GM04503 (cell line): Measurements from ENCODE around the gene DRGX.

Experiments
- DNase-seq: peaks from one replicate; pipeline ENCODE4 v3.0.0-alpha.2; 2012; ENCODE audit warnings: low read depth

DRGX gene

DNA sequence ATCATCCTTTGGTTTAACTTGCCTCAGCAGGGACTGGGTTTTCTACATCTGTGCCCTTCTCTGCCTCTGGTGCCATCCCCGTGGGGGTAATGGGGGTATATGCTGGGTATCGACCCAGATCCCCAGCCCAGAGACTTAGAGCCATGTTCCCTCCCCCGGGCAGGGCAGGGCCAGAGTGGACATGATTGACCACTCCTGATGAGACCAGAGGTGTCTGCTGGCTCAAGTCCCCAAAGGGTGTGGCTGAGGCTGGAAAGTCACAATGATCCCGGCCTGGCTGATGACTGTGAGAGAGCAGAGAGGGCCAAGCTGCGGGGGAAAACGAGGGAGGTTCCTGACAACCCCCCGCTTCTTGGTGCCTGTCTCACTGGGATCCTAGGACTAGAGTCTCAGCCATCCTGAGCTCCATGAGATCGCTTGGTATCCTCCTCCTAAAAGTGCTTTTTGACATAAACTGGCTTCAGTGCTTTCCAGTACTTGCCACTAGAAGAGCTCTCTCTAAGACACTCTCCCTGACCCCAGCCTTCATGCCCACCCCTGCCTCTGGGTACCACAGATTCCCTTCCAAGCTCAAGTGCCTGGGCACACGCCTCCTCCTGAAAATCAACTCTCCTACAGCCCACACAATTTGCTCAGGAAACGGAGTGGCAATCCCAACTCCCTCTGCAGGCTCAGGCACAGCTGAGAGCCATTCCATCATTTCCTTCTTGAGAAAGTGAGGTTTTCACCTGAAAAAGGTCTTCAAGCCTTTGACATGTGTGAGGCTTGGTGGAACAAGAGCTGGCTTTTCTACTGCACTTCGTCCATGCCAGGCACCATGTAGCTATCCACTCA, 33.9 kb downstream of the DRGX start:
- no peak for DNase-seq

DNA sequence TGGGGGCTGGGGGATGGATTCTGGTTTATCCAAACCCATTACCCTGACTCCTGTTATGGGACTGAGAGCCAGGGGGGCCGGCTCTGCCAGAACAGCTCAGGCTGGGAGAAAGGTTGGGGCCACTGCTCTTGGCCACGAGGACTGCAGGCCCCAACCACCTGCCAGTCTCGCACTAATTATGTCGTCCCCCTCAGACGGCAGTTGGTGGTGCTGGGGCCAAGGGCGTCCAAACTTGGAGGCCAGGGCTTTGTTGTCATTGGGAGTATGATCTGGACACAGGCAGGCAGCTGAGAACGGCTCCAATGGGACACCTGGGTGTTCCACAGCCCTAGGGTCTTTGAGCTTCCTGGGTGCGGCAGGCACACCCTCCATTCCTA, 34.7 kb downstream of the DRGX start:
- DNase-seq = no peak

DNA sequence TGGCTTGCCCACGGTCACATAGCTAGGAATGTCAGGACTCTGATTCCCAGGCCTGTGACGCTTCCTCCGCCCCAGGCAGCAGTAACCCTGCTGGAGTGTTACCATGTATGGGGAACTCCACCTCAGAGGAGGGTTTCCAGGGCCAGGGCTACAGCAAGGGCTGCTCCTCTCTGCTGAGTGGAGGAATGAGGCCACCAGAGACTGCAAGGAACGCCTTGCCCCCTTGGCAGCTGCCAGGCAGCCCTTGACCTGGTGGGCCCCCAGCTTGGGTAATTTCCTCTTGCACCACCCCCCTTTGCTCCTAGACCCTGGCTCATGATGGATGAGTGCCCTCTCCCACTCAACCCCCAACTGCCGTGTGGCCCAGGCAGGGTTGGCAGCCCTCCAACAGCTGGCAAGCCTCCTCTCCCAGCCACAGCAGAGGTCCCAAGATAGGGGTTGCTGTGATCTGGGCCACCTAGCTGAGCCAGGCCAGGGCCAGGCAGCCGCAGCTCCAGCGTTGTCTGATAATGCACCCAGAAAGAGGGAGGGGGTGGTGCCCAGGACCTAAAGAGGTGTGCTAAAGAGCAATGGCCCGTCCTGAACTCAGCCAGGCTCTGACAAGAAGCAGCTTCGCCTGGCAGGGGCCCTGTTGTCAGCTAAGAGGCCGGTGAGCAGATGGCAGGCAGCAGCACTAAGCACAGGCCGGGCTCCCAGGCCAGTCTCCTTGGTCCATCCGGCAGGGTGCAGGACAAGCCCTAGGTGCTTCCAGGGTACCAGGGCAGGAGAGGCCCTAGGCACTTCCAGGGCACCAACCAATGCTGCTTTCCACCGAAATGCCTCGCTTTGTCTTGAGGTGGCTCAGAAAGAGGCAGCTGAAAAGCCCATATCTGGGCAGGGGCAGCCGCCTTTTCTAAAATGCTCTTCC, 35.4 kb downstream of the DRGX start:
- DNase-seq = no peak

DNA sequence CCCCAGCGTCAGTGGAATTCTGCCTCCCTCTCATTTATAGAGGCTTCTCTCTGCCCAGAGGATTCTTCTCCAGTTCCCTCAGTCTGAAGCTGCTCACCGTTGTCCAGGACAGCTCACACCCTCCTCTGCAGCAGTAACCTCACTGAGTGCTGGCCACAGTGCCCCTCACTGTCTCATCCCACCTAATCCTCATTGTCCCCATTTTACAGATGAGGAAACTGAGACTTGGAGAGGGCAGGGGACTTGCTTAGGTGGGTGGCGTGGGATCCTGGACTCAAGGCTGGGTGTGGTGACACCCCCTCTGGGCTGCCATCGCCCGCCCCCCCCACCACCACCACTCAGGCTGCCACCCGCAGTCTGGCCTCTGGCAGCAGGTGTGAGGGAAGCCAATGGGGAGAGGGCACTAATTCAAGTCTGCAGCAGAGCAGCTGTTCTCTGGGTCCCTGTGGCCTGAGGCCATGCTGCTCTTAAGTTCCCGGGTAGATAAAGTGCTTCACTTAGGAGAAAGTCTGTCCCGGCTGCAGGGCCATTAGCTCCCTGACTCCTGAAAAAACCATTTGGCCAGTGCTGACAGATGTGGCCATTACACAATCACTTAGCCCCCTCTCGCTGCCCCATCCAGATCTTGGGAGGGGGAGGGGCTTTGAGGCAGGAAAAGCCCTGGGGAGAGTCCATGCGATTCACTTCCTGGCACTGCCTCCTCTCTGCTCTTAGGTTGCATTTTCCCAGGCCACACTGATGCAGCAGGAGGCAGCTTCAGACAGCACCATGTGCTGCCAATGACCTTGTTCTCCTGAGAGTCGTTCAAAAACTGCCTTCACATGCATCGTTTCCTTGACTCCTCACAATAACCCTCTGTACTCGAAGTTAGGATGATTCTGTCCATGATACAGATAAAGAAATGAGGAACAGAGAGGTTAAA, 36.3 kb downstream of the DRGX start:
- DNase-seq = no peak

DNA sequence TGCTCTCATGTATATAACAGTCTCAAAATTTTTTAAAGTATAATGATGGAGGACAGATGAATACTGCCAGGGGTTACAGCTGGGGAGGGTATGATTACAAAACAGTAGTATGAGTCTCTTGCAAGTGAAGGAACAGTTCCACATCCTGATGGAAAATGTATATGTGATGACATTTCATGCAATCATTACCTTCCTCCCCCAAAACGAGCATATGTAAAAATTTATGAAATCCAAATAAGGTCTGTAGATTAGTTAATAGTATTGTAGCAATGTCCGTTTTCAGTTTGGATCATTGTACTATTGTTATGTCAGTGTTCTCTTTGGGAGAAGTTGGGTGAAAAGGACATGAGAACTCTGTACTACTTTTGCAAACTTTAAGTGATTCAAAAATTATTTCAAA, 38.0 kb downstream of the DRGX start:
- no peak for DNase-seq

DNA sequence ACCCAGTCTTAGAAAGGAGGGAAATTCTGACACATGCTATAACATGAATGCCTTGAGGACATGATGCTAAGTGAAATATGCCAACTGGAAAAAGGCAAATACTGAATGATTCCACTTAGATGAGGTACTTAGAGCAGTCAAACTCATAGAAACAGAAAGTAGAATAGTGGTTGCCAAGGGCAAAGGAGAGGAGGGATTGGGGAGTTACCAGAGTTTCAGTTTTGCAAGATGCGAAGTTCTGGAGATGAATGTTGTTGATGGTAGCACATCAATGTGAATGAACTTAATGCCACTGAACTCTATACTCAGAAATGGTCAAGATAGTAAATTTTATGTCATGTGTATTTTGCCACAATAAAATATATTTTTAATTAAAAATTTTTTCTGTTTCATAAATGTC, 38.9 kb downstream of the DRGX start:
- DNase-seq = no peak

DNA sequence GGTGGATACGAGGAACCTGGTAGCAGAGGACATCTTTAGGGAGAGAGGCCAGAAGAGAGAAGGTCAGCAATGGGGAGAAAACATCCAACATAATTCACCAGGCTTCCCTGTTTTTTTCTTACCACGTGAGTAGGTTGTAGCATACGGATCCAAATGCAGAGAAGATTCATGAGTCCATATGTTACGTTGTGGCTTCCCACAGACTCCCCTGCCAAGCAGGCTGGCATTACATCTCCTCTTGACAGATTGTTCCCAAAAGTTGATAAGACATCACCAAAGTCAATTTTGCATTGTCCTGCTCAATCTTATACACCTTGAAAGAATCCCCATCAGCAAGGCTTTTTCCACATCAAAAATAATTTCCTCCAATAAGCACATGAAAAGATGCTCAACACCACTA, 39.7 kb downstream of the DRGX start:
- no peak for DNase-seq

DNA sequence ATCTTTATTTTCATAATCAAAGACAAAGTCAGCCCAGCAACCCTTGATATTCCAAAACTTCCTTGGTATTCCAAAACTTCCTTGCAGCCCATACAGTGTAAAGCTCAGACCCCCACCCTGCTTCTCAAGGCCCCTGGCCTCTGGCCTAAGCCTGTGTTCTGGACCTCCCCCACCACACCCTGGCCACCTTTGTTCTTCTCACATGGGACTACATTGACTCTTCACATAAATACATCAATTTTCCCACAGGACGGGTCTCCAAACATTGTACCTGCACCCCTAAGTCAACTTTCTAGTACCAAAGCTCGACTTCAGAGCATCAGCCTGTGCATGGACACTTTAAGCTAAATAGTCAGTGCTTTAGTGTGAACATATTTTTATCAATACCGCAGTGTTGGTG, 40.7 kb downstream of the DRGX start:
- no peak for DNase-seq

DNA sequence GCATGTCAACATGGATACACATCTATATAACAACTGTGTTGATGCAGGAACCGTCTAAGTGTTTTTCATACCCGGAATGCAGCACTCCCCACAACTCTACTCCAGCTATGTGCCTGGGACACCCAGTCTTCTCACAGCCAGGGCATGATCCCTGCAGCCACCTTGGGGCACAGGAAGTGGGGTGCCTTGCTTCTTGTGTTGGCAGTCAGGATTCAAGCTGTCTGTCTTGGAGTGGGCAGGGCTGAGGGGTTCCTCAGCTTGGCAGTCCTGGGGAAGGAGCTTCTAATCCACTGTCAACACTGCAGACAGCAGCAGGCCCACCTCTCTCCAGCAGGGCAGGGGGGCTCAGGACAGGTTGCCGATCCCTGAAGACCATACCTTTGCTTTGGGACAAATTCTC, 41.3 kb downstream of the DRGX start:
- DNase-seq = no peak

DNA sequence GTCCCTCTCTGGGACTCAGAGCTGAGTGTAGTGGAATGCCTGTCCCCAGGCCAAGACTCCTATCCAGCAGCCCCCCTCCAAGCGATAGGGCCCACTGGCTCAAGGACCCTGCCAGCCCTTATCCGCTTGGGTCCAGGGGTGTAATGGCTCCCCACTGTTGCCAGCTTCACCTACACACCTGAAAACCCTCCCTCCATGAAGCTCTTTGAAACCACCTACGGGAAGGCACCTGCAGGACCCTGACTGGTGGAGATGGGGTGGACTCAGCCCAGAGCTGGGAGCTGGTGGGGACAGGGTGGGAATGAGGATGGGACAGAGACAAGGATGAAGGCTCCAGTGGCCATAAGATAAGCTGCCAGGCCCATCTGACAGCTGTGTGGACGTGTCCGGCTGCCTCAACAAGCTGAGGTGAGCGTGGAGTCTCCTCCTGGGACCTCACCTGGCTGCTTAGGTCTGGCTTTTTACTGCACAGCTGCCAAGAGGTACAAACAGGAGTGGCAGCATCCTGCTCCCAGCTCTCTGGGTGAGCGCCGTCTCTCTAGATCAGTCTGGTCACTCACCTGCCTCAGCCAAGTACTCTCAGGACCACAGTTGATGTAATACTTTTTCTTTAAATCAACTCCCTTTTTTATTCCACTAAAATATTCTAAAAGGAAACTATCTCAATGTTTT, 41.9 kb downstream of the DRGX start:
- no peak for DNase-seq

DNA sequence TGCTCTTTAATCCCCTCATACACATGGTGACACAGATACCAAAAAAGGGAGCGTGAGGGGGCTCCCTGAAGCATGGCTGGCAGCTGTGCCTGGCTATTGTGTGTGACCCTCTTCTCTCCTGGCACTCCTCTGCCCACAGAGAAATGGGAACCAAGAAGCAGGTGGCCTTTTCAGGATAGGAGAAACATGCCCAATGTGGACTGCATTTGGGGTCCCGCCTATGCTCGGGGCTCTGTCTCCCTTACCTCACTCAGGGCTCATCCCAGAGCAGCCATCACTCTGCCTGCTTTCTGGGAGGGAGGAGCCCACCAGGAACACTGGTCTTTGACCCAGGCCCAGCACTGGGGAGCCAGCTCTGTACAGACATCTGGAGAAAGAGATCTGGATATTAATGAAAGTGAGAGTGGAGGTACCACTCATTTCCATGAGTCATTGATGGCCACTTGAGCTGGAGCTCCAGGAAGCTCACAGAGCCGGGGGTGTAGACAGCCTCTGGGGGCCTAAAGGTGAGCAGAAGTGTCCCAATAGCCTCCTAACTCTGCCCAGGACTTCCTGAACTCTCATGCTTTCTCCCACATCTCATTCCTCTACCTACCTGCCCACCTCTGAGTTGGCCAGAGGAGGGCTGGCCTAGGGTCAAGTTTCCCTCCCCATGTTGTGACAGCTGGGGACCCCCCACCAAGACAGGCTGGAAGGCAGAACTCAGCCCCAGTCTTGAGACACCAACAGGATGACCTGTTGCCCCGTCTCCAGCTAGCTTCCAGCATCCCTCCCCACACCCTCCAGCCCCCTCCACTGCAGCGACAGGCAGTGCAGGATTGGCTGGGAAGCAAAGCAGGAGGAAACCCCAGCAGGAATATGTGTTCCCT, 42.6 kb downstream of the DRGX start:
- no peak for DNase-seq

DNA sequence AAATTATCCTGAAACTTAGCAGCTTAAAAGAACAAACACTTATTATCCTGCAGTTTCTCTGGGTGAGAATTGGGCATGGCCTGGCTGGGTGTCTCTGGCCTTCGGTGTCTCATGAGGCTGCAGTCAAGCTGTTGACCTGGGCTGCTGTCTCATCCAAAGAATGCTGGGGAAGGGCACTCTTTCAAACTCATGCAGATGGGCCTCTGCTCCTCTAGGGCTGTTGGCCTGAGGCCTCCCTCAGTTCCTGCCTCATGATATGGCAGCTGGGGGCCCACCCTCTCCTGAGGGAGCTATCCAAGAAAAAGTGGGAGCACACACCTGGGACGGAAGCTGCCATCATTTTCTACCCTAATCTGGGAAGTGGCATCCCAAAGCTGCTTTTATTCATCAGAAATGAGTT, 43.6 kb downstream of the DRGX start:
- no peak for DNase-seq

DNA sequence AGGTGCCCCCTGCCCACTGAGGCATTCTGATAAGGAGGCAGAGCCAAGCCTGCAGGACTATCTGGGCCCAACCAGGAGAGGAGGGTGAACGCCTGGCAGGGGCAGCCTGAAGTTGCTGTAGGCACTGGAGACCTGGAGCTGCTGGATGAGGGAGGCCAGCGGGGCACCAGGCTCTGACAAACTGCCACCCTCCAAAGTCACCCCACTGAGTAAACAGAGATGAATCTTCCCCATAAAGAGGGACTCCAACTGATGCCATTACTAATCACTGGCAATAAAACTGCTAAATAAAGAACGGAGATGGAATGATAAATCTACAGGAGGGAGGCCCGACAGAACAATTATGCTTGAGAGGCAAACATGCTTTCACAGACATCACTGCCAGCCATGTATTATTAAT, 44.2 kb downstream of the DRGX start:
- no peak for DNase-seq

DNA sequence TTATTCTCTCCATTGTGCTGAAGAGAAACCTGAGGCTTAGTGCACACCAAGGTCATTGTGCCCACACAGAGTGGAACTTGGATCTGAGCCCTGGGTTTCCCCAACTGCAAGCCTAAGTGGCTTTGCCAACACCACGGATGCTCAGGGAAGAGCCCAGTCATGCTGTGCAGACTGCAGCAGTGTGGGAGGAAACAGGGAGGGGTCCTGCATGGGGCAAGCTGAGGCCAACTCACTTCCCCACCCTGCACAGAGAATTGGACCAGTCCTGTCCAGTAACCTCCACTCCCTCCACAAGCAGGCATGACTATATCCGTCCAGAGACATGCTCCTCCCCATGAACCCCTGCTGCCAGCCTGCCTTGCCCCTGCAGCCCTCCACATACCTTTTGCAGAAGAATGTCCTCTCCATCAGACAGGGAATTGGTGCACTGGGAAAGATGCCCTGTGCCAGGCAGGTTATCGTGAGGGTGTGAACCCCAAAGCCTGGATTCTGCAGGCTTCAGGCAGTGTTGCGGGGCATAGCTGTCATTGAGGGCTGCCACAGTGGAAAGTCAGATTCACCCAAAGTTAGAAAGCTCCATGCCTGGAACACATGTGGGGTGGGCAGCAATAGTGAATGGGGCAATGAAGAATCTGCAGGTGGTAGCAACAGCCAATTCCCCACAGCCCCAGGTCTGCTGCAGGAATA, 44.9 kb downstream of the DRGX start:
- DNase-seq = no peak

DNA sequence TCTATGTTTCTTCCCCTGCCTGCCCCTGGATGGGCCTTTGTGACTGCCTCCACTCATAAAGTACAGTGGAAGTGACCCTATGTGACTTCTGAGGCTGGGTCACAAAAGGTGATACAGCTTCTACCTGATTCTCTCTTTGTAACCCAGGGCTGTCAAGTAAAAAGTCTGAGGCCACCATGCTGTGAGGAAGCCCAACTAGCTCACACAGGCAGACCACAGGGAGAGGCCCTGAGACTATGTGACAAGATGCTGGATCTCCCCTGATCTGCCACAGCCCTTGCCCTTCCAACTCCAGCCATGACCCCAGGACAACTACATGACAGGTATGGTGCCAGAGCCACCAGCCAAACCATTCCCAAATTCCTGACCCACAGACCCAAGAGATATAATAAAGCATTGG, 45.8 kb downstream of the DRGX start:
- no peak for DNase-seq

DNA sequence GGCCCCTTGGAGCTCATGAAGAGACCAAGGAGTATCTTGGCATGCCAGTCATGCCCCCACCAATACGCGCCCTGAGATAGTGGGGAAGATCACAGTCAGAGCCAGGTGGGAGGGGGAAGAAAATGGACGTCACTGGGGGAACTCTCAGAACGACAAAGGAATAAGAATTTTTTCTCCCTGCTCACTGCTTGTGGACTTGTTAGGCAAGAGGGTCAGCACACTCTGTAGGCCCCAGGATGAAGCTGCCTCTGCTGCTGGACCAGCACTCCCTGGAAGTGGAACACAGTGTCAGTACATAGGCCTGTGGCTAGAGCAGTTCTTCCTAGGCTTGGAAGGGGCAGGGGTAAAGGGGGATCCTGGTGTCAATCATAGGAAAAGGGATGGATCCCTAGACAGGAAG, 46.5 kb downstream of the DRGX start:
- DNase-seq = no peak

DNA sequence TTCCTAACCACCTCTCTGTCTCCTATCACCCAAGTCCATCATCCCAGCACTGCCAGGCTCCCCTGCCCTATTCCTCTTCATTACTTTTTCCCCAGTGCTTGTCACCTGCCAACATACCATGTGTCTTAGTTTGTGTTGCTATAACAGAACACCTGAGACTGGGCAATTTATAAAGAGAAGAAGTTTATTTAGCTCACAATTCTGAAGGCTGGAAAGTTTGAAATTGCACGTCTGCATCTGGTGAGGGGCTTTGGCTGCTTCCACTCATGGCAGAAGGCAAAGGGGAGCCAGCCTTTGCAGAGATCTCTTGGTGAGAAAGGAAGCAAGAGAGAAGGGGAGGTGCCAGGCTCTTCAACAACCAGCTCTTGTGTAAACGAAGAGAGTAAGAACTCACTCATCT, 47.3 kb downstream of the DRGX start:
- no peak for DNase-seq

DNA sequence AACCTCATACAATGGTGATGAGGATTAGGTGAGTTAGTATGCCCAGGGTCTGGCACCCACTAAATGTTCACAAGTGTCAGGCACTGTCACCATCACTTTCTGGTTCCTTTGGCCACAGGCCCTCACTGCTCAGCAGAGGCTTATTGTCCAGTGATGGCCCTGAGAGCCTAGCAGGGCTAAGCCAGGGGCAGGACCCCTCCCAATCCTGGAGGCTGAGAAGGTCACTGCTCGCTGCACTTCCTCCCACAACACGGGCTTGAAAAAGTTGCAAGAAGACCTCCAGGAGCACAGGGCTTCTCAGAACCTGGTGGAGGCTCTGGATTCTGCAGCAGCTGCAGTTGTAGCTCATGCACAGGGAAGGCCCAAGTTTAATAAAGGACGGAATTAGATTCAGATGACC, 48.1 kb downstream of the DRGX start:
- DNase-seq = no peak

DNA sequence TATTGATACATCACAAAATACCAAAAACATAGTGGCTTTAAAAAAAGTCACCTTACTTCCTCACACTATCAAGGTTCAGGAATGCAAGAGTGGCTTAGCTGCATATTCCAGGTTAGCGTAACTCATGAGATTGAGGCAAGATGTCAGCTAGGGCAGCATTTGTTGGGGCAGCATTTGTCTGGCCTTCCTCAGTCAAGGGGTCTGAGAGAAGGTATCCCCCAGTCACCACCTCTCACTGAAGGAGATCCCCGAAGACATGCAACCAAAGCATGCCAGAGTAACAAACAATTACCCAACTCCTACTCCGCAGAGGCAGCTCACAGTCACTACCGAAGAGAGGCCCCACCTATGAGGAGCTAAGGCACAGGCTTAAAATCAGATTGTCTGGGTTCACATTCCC, 48.5 kb downstream of the DRGX start:
- DNase-seq = no peak

DNA sequence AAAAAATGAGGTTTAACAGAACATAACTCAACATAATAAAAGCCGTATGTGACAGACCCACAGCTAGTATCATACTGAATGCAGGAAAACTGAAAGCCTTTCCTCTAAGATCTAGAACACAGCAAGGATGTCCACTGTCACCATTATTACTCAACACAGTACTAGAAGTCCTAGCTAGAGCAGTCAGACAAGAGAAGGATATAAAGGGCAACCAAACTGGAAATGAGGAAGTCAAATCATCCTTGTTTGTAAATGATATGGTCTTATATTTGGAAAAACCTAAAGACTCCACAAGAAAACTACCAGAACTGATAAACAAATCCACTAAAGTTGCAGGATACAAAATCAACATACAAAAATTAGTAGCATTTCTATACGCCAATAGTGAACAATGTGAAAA, 51.0 kb downstream of the DRGX start:
- DNase-seq = no peak
